ENCODE measurements around the gene IFI27L1.
A peak's percentile ranks its signal among the peaks of the same experiment; 100 is the strongest.

IFI27L1 gene

DNA sequence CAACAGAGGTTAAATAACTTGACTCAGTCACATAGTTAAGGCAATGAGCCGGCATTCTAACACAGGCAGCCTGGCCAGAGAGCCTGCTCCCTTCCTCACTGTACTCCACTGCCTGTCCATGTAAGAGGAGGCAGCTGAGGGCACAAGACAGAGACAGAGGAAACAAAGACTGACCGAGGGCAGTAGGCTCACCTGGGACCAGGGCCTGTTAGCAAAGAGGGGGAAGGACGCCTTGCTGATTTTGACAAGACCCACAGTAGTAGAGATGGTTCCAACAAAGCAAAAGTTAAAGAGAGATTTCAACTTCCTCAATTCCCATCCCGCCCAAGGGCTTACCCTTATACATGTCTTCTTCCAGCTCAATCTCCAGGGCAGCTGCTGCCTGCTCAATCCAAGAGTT lies 28.4 kb upstream of the IFI27L1 start:
- TF ChIP-seq, protein P1, sequence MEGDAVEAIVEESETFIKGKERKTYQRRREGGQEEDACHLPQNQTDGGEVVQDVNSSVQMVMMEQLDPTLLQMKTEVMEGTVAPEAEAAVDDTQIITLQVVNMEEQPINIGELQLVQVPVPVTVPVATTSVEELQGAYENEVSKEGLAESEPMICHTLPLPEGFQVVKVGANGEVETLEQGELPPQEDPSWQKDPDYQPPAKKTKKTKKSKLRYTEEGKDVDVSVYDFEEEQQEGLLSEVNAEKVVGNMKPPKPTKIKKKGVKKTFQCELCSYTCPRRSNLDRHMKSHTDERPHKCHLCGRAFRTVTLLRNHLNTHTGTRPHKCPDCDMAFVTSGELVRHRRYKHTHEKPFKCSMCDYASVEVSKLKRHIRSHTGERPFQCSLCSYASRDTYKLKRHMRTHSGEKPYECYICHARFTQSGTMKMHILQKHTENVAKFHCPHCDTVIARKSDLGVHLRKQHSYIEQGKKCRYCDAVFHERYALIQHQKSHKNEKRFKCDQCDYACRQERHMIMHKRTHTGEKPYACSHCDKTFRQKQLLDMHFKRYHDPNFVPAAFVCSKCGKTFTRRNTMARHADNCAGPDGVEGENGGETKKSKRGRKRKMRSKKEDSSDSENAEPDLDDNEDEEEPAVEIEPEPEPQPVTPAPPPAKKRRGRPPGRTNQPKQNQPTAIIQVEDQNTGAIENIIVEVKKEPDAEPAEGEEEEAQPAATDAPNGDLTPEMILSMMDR (IDR thresholded peaks at IDR 0.05; ENCODE audit: borderline replicate concordance, control extremely low read depth, extremely low read depth, insufficient read depth, missing control alignments), result no peak
- in situ Hi-C loops (cut with MboI; ENCODE audit: low sequenced_read_pairs, unreplicated experiment), result no loop called here
- no peak for DNase-seq (ENCODE audit: low spot score)

- in situ Hi-C loops (cut with MboI; ENCODE audit: low sequenced_read_pairs, unreplicated experiment), result no loop called here
- no peak for DNase-seq (ENCODE audit: low spot score)
- TF ChIP-seq, protein P1 (IDR thresholded peaks at IDR 0.05; ENCODE audit: borderline replicate concordance, control extremely low read depth, extremely low read depth, insufficient read depth, missing control alignments), result no peak
Measured at GRCh38 chr14:94054401-94054800, 26.7 kb upstream of the IFI27L1 start.

DNA sequence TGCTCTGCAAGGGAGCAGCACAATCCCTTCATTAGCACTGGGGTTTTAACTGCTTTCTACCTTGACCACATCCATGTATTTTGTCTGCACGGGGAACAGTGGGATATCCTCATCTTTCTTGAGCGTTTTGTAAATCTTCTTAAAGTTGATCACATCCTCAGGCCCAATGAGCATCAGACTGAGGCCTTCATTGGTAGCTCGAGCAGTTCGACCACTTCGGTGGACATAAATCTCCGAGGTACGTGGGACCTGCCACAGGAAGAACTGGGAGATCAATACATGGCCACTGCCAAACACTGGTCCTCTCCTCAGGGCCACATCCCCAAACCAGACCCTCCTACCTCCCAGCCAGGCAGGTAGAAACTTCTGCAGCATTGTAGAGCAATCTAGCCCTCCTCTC lies 26.2 kb upstream of the IFI27L1 start:
- TF ChIP-seq, protein P1 (IDR thresholded peaks at IDR 0.05; ENCODE audit: borderline replicate concordance, control extremely low read depth, extremely low read depth, insufficient read depth, missing control alignments), result no peak
- in situ Hi-C loops (cut with MboI; ENCODE audit: low sequenced_read_pairs, unreplicated experiment), result no loop called here
- DNase-seq (ENCODE audit: low spot score), result no peak

DNA sequence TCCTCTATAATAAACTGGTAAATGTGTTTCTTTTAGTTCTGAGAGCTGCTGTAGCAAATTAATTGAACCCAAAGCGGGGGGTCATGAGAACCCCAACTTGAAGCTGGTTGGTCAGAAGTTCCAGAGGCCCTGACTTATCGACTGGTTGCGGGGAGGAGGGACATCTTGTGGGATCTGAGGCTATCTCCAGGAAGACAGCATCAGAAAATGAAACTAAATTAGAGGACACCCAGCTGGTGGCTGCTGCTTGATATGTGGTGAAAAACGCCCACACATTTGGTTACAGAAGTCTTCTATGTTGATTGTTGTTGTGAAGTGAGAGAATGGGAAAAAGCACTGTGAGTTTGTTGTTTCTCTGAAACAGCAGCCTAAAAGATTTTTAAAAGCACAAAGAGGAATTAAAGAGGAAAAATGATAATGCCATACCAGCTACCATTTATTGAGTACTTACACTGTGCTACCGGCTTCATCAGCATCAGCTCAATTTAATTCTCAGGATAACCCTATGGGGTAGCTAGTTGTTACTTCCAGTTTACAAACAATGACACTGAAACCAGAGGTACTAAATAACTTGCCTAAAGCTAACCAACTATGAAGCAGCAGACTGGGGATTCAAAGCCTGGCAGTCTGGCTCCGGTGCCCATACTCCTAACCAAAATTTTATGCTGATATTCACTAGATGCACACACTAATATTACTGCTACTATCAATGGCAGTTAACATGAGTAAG lies 24.4 kb upstream of the IFI27L1 start:
- in situ Hi-C loops (cut with MboI; ENCODE audit: low sequenced_read_pairs, unreplicated experiment), result no loop called here

GRCh38 chr14:94058128-94058673 lies 22.9 kb upstream of the IFI27L1 start:
- in situ Hi-C loops (cut with MboI; ENCODE audit: low sequenced_read_pairs, unreplicated experiment), result no loop called here
- TF ChIP-seq, protein P1 (IDR thresholded peaks at IDR 0.05; ENCODE audit: borderline replicate concordance, control extremely low read depth, extremely low read depth, insufficient read depth, missing control alignments), result no peak
- no peak for DNase-seq (ENCODE audit: low spot score)

More for the DNA sequence above, 24.4 kb upstream of the IFI27L1 start:
- TF ChIP-seq, protein P1 (IDR thresholded peaks at IDR 0.05; ENCODE audit: borderline replicate concordance, control extremely low read depth, extremely low read depth, insufficient read depth, missing control alignments), result no peak
- DNase-seq (ENCODE audit: low spot score), result peak; percentile 50

GRCh38 chr14:94058674-94059138 lies 22.4 kb upstream of the IFI27L1 start:
- no peak for DNase-seq (ENCODE audit: low spot score)
- TF ChIP-seq, protein P1 (IDR thresholded peaks at IDR 0.05; ENCODE audit: borderline replicate concordance, control extremely low read depth, extremely low read depth, insufficient read depth, missing control alignments), result no peak
- in situ Hi-C loops (cut with MboI; ENCODE audit: low sequenced_read_pairs, unreplicated experiment), result no loop called here
